ENCODE measurements around the gene ATP2A1.

The ATP2A1 gene

GRCh38 chr16:28843766-28844165 lies 34.5 kb upstream of the ATP2A1 start:
- Histone ChIP-seq H3K4me3 (no peak overlapping the region), H3K27me3 (ENCODE audit: low read depth) (no peaks in the 10 kb centered on the region), H3K9me3 (no peaks in the 10 kb centered on the region), H3K4me1 (peaks cover 4% of the 10 kb centered on the region), H3K36me3 (replicated peaks) (peaks cover 46% of the 10 kb centered on the region)
- DNase-seq (ENCODE audit: low spot score in 2 of 2): no peak
- in situ Hi-C loops (cut with MboI; ENCODE audit: low sequenced_read_pairs): no loop called here

- in situ Hi-C loops (cut with MboI; ENCODE audit: low sequenced_read_pairs): no loop called here
- Histone ChIP-seq H3K4me3 (no peak overlapping the region), H3K27me3 (ENCODE audit: low read depth) (no peaks in the 10 kb centered on the region), H3K36me3 (replicated peaks) (peaks cover 46% of the 10 kb centered on the region), H3K9me3 (no peaks in the 10 kb centered on the region), H3K4me1 (peaks cover 4% of the 10 kb centered on the region)
- no peak for DNase-seq (ENCODE audit: low spot score in 2 of 2)
These were observed 33.9 kb upstream of the ATP2A1 start for GRCh38 chr16:28844226-28844885.

GRCh38 chr16:28845293-28845692 lies 33.0 kb upstream of the ATP2A1 start:
- H3K36me3 ChIP-seq (replicated peaks): peaks cover 46% of the 10 kb centered on the region
- peak overlapping the region; percentile 100 for H3K4me3 ChIP-seq
- DNase-seq (ENCODE audit: low spot score in 2 of 2): peak; percentile 85 to 88
- peaks cover 4% of the 10 kb centered on the region for H3K4me1 ChIP-seq
- in situ Hi-C loops (cut with MboI; ENCODE audit: low sequenced_read_pairs): loop anchor here (5.0 kb wide), 1 partner anchor 102 kb away; no protein-coding TSS in a partner anchor
- no peaks in the 10 kb centered on the region for H3K9me3 ChIP-seq
- H3K27me3 ChIP-seq (ENCODE audit: low read depth): no peaks in the 10 kb centered on the region

- H3K4me3 ChIP-seq: peak overlapping the region; percentile 100
- H3K36me3 ChIP-seq (replicated peaks): peaks cover 46% of the 10 kb centered on the region
- peaks cover 4% of the 10 kb centered on the region for H3K4me1 ChIP-seq
- in situ Hi-C loops (cut with MboI; ENCODE audit: low sequenced_read_pairs): loop anchor here (5.0 kb wide), 1 partner anchor 102 kb away; no protein-coding TSS in a partner anchor
- DNase-seq (ENCODE audit: low spot score in 2 of 2): no peak
- H3K9me3 ChIP-seq: no peaks in the 10 kb centered on the region
- H3K27me3 ChIP-seq (ENCODE audit: low read depth): no peaks in the 10 kb centered on the region
These were observed 32.6 kb upstream of the ATP2A1 start for GRCh38 chr16:28845761-28846079.

GRCh38 chr16:28846080-28846932 lies 32.0 kb upstream of the ATP2A1 start, which contains the start of gene TUFM:
TUFM (minus strand) TSS chr16:28846348; CDS start chr16:28846269, 79 bp downstream.
- no peaks in the 10 kb centered on the region for H3K27me3 ChIP-seq (ENCODE audit: low read depth)
- peak within 1 kb of the TSS; percentile 100 for H3K4me3 ChIP-seq
- peaks cover 4% of the 10 kb centered on the region for H3K4me1 ChIP-seq
- peak; percentile 98 for DNase-seq (ENCODE audit: low spot score in 2 of 2)
- H3K36me3 ChIP-seq (replicated peaks): peaks cover 42% of the 10 kb centered on the region
- H3K9me3 ChIP-seq: no peaks in the 10 kb centered on the region
- in situ Hi-C loops (cut with MboI; ENCODE audit: low sequenced_read_pairs): loop anchor here (5.0 kb wide), 1 partner anchor 101 kb away; no protein-coding TSS in a partner anchor

- Histone ChIP-seq H3K4me1 (peaks cover 4% of the 10 kb centered on the region), H3K36me3 (replicated peaks) (peaks cover 37% of the 10 kb centered on the region), H3K4me3 (peak overlapping the region; percentile 100), H3K27me3 (ENCODE audit: low read depth) (no peaks in the 10 kb centered on the region), H3K9me3 (no peaks in the 10 kb centered on the region)
- in situ Hi-C loops (cut with MboI; ENCODE audit: low sequenced_read_pairs): loop anchor here (5.0 kb wide), 1 partner anchor 100 kb away; no protein-coding TSS in a partner anchor
- peak in 1 of 2 experiments; percentile 29 for DNase-seq (ENCODE audit: low spot score in 2 of 2)
These were observed 31.4 kb upstream of the ATP2A1 start for GRCh38 chr16:28846933-28847273.

GRCh38 chr16:28858421-28858820 lies 19.9 kb upstream of the ATP2A1 start:
- in situ Hi-C loops (cut with MboI; ENCODE audit: low sequenced_read_pairs): no loop called here
- Histone ChIP-seq H3K4me3 (no peak overlapping the region), H3K27me3 (ENCODE audit: low read depth) (no peaks in the 10 kb centered on the region), H3K9me3 (no peaks in the 10 kb centered on the region), H3K4me1 (no peaks in the 10 kb centered on the region), H3K36me3 (replicated peaks) (no peaks in the 10 kb centered on the region)
- no peak for DNase-seq (ENCODE audit: low spot score in 2 of 2)

- Histone ChIP-seq H3K4me3 (no peak overlapping the region), H3K4me1 (no peaks in the 10 kb centered on the region)
- in situ Hi-C loops (cut with MboI; ENCODE audit: low sequenced_read_pairs): no loop called here
These were observed 19.0 kb upstream of the ATP2A1 start for GRCh38 chr16:28859326-28859725.

GRCh38 chr16:28863929-28864793 lies 14.1 kb upstream of the ATP2A1 start:
- Histone ChIP-seq H3K4me3 (peak overlapping the region; percentile 99), H3K36me3 (replicated peaks) (peaks cover 24% of the 10 kb centered on the region), H3K9me3 (no peaks in the 10 kb centered on the region), H3K27me3 (ENCODE audit: low read depth) (no peaks in the 10 kb centered on the region), H3K4me1 (peaks cover 4% of the 10 kb centered on the region; the same call in 1 of the 2 replicates)
- in situ Hi-C loops (cut with MboI; ENCODE audit: low sequenced_read_pairs): no loop called here
- no peak for DNase-seq (ENCODE audit: low spot score in 2 of 2)

More at GRCh38 chr16:28859326-28859725, 19.0 kb upstream of the ATP2A1 start:
- H3K27me3 ChIP-seq (ENCODE audit: low read depth): no peaks in the 10 kb centered on the region
- H3K9me3 ChIP-seq: no peaks in the 10 kb centered on the region
- no peaks in the 10 kb centered on the region for H3K36me3 ChIP-seq (replicated peaks)
- no peak for DNase-seq (ENCODE audit: low spot score in 2 of 2)

GRCh38 chr16:28865001-28865688 lies 13.1 kb upstream of the ATP2A1 start:
- peaks cover 4% of the 10 kb centered on the region; the same call in 1 of the 2 replicates for H3K4me1 ChIP-seq
- in situ Hi-C loops (cut with MboI; ENCODE audit: low sequenced_read_pairs): no loop called here

GRCh38 chr16:28865722-28866453 lies 12.4 kb upstream of the ATP2A1 start:
- Histone ChIP-seq H3K36me3 (replicated peaks) (peaks cover 41% of the 10 kb centered on the region), H3K9me3 (no peaks in the 10 kb centered on the region), H3K4me3 (no peak overlapping the region), H3K4me1 (peaks cover 4% of the 10 kb centered on the region; the same call in 1 of the 2 replicates), H3K27me3 (ENCODE audit: low read depth) (no peaks in the 10 kb centered on the region)
- in situ Hi-C loops (cut with MboI; ENCODE audit: low sequenced_read_pairs): no loop called here
- no peak for DNase-seq (ENCODE audit: low spot score in 2 of 2)

More at GRCh38 chr16:28865001-28865688, 13.1 kb upstream of the ATP2A1 start:
- H3K9me3 ChIP-seq: no peaks in the 10 kb centered on the region
- peaks cover 34% of the 10 kb centered on the region for H3K36me3 ChIP-seq (replicated peaks)
- peak overlapping the region; percentile 99; the same call in 1 of the 2 replicates for H3K4me3 ChIP-seq
- DNase-seq (ENCODE audit: low spot score in 2 of 2): no peak
- H3K27me3 ChIP-seq (ENCODE audit: low read depth): no peaks in the 10 kb centered on the region

- Histone ChIP-seq H3K27me3 (ENCODE audit: low read depth) (no peaks in the 10 kb centered on the region), H3K4me1 (peaks cover 4% of the 10 kb centered on the region; the same call in 1 of the 2 replicates), H3K36me3 (replicated peaks) (peaks cover 42% of the 10 kb centered on the region), H3K9me3 (no peaks in the 10 kb centered on the region), H3K4me3 (no peak overlapping the region)
- in situ Hi-C loops (cut with MboI; ENCODE audit: low sequenced_read_pairs): no loop called here
- DNase-seq (ENCODE audit: low spot score in 2 of 2): no peak
These were observed 11.9 kb upstream of the ATP2A1 start for GRCh38 chr16:28866454-28866804.

All from HAP-1 (cell line).